ENCODE data around the gene CHAD.

DNA sequence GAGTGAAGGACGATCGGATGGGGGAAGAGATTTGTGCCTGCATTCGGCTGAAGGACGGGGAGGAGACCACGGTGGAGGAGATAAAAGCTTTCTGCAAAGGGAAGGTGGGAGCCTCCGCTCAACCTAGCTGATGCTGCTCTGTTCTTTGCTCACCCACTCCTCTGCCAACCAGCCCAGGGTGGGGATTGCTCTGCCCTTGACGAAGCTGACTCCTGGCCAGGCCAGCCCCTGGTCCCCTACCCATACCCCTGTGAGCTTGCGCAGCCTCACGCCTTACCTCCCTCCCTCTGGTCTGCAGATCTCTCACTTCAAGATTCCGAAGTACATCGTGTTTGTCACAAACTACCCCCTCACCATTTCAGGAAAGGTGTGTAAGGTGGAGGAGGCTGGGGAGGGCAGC lies 5.2 kb upstream of the CHAD start:
- TF ChIP-seq RARB (CRISPR knock-in tag; IDR thresholded peaks at IDR 0.05) (no peak), GLIS3 (CRISPR knock-in tag; IDR thresholded peaks at IDR 0.05) (no peak), TOX (CRISPR knock-in tag; IDR thresholded peaks at IDR 0.05; ENCODE audit: borderline replicate concordance) (no peak), ZFP30 (CRISPR knock-in tag; IDR thresholded peaks at IDR 0.05) (no peak), CREB5 (CRISPR knock-in tag; IDR thresholded peaks at IDR 0.05; ENCODE audit: low read depth) (no peak), BACH2 (CRISPR knock-in tag; IDR thresholded peaks at IDR 0.05; ENCODE audit: borderline replicate concordance) (no peak), OSR1 (CRISPR knock-in tag; IDR thresholded peaks at IDR 0.05) (no peak)
- TF ChIP-seq, protein P1, sequence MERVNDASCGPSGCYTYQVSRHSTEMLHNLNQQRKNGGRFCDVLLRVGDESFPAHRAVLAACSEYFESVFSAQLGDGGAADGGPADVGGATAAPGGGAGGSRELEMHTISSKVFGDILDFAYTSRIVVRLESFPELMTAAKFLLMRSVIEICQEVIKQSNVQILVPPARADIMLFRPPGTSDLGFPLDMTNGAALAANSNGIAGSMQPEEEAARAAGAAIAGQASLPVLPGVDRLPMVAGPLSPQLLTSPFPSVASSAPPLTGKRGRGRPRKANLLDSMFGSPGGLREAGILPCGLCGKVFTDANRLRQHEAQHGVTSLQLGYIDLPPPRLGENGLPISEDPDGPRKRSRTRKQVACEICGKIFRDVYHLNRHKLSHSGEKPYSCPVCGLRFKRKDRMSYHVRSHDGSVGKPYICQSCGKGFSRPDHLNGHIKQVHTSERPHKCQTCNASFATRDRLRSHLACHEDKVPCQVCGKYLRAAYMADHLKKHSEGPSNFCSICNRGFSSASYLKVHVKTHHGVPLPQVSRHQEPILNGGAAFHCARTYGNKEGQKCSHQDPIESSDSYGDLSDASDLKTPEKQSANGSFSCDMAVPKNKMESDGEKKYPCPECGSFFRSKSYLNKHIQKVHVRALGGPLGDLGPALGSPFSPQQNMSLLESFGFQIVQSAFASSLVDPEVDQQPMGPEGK (CRISPR knock-in tag; IDR thresholded peaks at IDR 0.05; ENCODE audit: borderline replicate concordance) = no peak
- TF ChIP-seq, protein P2, sequence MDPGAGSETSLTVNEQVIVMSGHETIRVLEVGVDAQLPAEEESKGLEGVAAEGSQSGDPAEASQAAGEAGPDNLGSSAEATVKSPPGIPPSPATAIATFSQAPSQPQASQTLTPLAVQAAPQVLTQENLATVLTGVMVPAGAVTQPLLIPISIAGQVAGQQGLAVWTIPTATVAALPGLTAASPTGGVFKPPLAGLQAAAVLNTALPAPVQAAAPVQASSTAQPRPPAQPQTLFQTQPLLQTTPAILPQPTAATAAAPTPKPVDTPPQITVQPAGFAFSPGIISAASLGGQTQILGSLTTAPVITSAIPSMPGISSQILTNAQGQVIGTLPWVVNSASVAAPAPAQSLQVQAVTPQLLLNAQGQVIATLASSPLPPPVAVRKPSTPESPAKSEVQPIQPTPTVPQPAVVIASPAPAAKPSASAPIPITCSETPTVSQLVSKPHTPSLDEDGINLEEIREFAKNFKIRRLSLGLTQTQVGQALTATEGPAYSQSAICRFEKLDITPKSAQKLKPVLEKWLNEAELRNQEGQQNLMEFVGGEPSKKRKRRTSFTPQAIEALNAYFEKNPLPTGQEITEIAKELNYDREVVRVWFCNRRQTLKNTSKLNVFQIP (CRISPR knock-in tag; IDR thresholded peaks at IDR 0.05; ENCODE audit: borderline replicate concordance, low read depth) = no peak
- TF ChIP-seq, protein P3, sequence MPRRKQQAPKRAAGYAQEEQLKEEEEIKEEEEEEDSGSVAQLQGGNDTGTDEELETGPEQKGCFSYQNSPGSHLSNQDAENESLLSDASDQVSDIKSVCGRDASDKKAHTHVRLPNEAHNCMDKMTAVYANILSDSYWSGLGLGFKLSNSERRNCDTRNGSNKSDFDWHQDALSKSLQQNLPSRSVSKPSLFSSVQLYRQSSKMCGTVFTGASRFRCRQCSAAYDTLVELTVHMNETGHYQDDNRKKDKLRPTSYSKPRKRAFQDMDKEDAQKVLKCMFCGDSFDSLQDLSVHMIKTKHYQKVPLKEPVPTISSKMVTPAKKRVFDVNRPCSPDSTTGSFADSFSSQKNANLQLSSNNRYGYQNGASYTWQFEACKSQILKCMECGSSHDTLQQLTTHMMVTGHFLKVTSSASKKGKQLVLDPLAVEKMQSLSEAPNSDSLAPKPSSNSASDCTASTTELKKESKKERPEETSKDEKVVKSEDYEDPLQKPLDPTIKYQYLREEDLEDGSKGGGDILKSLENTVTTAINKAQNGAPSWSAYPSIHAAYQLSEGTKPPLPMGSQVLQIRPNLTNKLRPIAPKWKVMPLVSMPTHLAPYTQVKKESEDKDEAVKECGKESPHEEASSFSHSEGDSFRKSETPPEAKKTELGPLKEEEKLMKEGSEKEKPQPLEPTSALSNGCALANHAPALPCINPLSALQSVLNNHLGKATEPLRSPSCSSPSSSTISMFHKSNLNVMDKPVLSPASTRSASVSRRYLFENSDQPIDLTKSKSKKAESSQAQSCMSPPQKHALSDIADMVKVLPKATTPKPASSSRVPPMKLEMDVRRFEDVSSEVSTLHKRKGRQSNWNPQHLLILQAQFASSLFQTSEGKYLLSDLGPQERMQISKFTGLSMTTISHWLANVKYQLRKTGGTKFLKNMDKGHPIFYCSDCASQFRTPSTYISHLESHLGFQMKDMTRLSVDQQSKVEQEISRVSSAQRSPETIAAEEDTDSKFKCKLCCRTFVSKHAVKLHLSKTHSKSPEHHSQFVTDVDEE (CRISPR knock-in tag; IDR thresholded peaks at IDR 0.05) = no peak

Measured in SK-N-SH treated with all-trans-retinoic acid at 6 μM for 48 hours (cell line).